ENCODE measurements around the gene LRRC75A.

The LRRC75A gene

GRCh38 chr17:16519021-16519420 is 27.0 kb upstream of the LRRC75A start:
- DNase-seq (ENCODE audit: low read depth) = no peak
- no peak for TF ChIP-seq CTCF (conservative IDR thresholded peaks at IDR 0.05; ENCODE audit: low read length)
- no peak overlapping the region for H3K4me3 ChIP-seq (ENCODE audit: low read length)

GRCh38 chr17:16517477-16517876 is 25.5 kb upstream of the LRRC75A start:
- no peak for DNase-seq (ENCODE audit: low read depth)
- H3K4me3 ChIP-seq (ENCODE audit: low read length) = no peak overlapping the region
- TF ChIP-seq CTCF (conservative IDR thresholded peaks at IDR 0.05; ENCODE audit: low read length) = no peak

- peak overlapping the region; percentile 31 for H3K4me3 ChIP-seq (ENCODE audit: low read length)
- peak; percentile 44 for DNase-seq (ENCODE audit: low read depth)
Observed at GRCh38 chr17:16516594-16517051, 24.6 kb upstream of the LRRC75A start.

GRCh38 chr17:16515933-16516332 is 23.9 kb upstream of the LRRC75A start:
- DNase-seq (ENCODE audit: low read depth) = no peak
- no peak overlapping the region for H3K4me3 ChIP-seq (ENCODE audit: low read length)
- no peak for TF ChIP-seq CTCF (conservative IDR thresholded peaks at IDR 0.05; ENCODE audit: low read length)

More at GRCh38 chr17:16516594-16517051, 24.6 kb upstream of the LRRC75A start:
- no peak for TF ChIP-seq CTCF (conservative IDR thresholded peaks at IDR 0.05; ENCODE audit: low read length)

- DNase-seq (ENCODE audit: low read depth) = no peak
- no peak overlapping the region for H3K4me3 ChIP-seq (ENCODE audit: low read length)
- TF ChIP-seq CTCF (conservative IDR thresholded peaks at IDR 0.05; ENCODE audit: low read length) = no peak
Observed at GRCh38 chr17:16513873-16514272, 21.9 kb upstream of the LRRC75A start.

- TF ChIP-seq CTCF (conservative IDR thresholded peaks at IDR 0.05; ENCODE audit: low read length) = no peak
- DNase-seq (ENCODE audit: low read depth) = no peak
- no peak overlapping the region for H3K4me3 ChIP-seq (ENCODE audit: low read length)
Observed at GRCh38 chr17:16512011-16512410, 20.0 kb upstream of the LRRC75A start.

- no peak overlapping the region for H3K4me3 ChIP-seq (ENCODE audit: low read length)
- TF ChIP-seq CTCF (conservative IDR thresholded peaks at IDR 0.05; ENCODE audit: low read length) = no peak
- no peak for DNase-seq (ENCODE audit: low read depth)
Observed at GRCh38 chr17:16511593-16511992, 19.6 kb upstream of the LRRC75A start.

Data from AG10803 (cell line).